22Rv1 (cell line): ENCODE measurements around the gene GLT8D1.

Experiments
- H3K27ac ChIP-seq: fragments of 450-650 bp; 2 replicates; pipeline ENCODE4 v1.5.1; 2017
- CTCF ChIP-seq: fragments of 450-650 bp; IDR thresholded peaks from 2 replicates; pipeline ENCODE4 v1.5.1; 2017; ENCODE audit warnings: mild to moderate bottlenecking
- ZFX ChIP-seq: fragments of 450-650 bp; IDR thresholded peaks from 2 replicates; pipeline ENCODE4 v1.6.1; 2017; ENCODE audit warnings: antibody characterized with exemption, borderline replicate concordance

Gene GLT8D1

GRCh38 chr3:52721002-52721729 is 15.6 kb upstream of the GLT8D1 start:
- no peak overlapping the region for H3K27ac ChIP-seq
- TF ChIP-seq ZFX (no peak), CTCF (no peak)

- H3K27ac ChIP-seq, result no peak overlapping the region
- no peak for TF ChIP-seq ZFX
- TF ChIP-seq CTCF, result no peak
Measured at GRCh38 chr3:52719618-52720017, 14.0 kb upstream of the GLT8D1 start.

GRCh38 chr3:52715714-52716305 is 10.2 kb upstream of the GLT8D1 start:
- no peak overlapping the region for H3K27ac ChIP-seq

GRCh38 chr3:52714335-52715302 is 9.0 kb upstream of the GLT8D1 start:
- no peak overlapping the region for H3K27ac ChIP-seq
- no peak for TF ChIP-seq ZFX
- no peak for TF ChIP-seq CTCF

More at GRCh38 chr3:52715714-52716305, 10.2 kb upstream of the GLT8D1 start:
- TF ChIP-seq CTCF (no peak), ZFX (no peak)

- TF ChIP-seq CTCF, result no peak
- no peak for TF ChIP-seq ZFX
- no peak overlapping the region; the same call in 1 of the 2 replicates for H3K27ac ChIP-seq
Measured at GRCh38 chr3:52712291-52713212, 7.0 kb upstream of the GLT8D1 start.

GRCh38 chr3:52710512-52710911 is 4.9 kb upstream of the GLT8D1 start:
- peak overlapping the region; percentile 21; the same call in 1 of the 2 replicates for H3K27ac ChIP-seq
- no peak for TF ChIP-seq ZFX
